RWPE1 (cell line): ENCODE results near the gene NLRP5.

Experiments
- CTCF ChIA-PET: fragments of 350-600 bp; sonication (Branson Sonifier 250); formaldehyde crosslinking; extraction: SDS; loops from one replicate; lab custom pipeline; 2021; lab: Yijun Ruan, JAX
- POLR2A ChIA-PET: fragments of 400-600 bp; formaldehyde crosslinking; extraction: SDS; loops from one replicate; lab custom pipeline; 2020; ENCODE audit warnings: antibody characterized with exemption; ENCODE audit not compliant: low non-redundant PET; lab: Yijun Ruan, JAX
- DNase-seq: peaks from one replicate; pipeline ENCODE4 v3.0.0; 2012; ENCODE audit warnings: low spot score
- H3K27ac ChIP-seq: fragments of 450-650 bp; 2 replicates; pipeline ENCODE4 v1.5.1; 2017
- CTCF ChIP-seq: fragments of 450-650 bp; conservative IDR thresholded peaks from 2 replicates; pipeline ENCODE4 v1.5.1; 2017; ENCODE audit warnings: low read depth, mild to moderate bottlenecking

NLRP5 gene

GRCh38 chr19:55959996-55960675, 26.4 kb upstream of the NLRP5 start:
- no peak overlapping the region for H3K27ac ChIP-seq
- POLR2A ChIA-PET = no interaction called here
- no peak for TF ChIP-seq CTCF
- no peak for DNase-seq
- CTCF ChIA-PET = interaction anchor here (0.6 kb wide), 1 partner anchor 320 kb away, joined by 3 read pairs; no protein-coding TSS in a partner anchor

- no peak for DNase-seq
- POLR2A ChIA-PET = no interaction called here
- no peak for TF ChIP-seq CTCF
These were observed 24.4 kb upstream of the NLRP5 start for GRCh38 chr19:55962186-55962585.

GRCh38 chr19:55973982-55974381, 12.6 kb upstream of the NLRP5 start:
- no peak for TF ChIP-seq CTCF
- POLR2A ChIA-PET = no interaction called here

More at GRCh38 chr19:55962186-55962585, 24.4 kb upstream of the NLRP5 start:
- CTCF ChIA-PET = no interaction called here
- no peak overlapping the region for H3K27ac ChIP-seq

GRCh38 chr19:55980415-55980814, 6.2 kb upstream of the NLRP5 start:
- TF ChIP-seq CTCF = no peak
- CTCF ChIA-PET = no interaction called here
- POLR2A ChIA-PET = no interaction called here
- no peak for DNase-seq
- no peak overlapping the region for H3K27ac ChIP-seq

More at GRCh38 chr19:55973982-55974381, 12.6 kb upstream of the NLRP5 start:
- no peak overlapping the region for H3K27ac ChIP-seq
- CTCF ChIA-PET = no interaction called here
- no peak for DNase-seq

- TF ChIP-seq CTCF = no peak
- DNase-seq = no peak
- CTCF ChIA-PET = no interaction called here
- no peak overlapping the region for H3K27ac ChIP-seq
- POLR2A ChIA-PET = no interaction called here
These were observed 1.3 kb upstream of the NLRP5 start for GRCh38 chr19:55985254-55985653.

GRCh38 chr19:55990831-55991230, 4.3 kb downstream of the NLRP5 start:
- CTCF ChIA-PET = interaction anchor here (0.7 kb wide), 1 partner anchor 215 kb away, joined by 3 read pairs; no protein-coding TSS in a partner anchor
- TF ChIP-seq CTCF = no peak
- DNase-seq = no peak
- POLR2A ChIA-PET = no interaction called here
- no peak overlapping the region for H3K27ac ChIP-seq
